Non-pigmented ciliary epithelial cell (primary cell): ENCODE data around the gene HSFX4.
"Not testable (repeated sequence)": the region's sequence is repeated elsewhere in the genome, so short reads cannot be mapped to it uniquely, and the experiment has no call there.

Experiments used
- DNase-seq: peaks from one replicate; pipeline ENCODE4 v3.0.0-alpha.2; 2010; ENCODE audit warnings: low read depth

The HSFX4 gene

DNA sequence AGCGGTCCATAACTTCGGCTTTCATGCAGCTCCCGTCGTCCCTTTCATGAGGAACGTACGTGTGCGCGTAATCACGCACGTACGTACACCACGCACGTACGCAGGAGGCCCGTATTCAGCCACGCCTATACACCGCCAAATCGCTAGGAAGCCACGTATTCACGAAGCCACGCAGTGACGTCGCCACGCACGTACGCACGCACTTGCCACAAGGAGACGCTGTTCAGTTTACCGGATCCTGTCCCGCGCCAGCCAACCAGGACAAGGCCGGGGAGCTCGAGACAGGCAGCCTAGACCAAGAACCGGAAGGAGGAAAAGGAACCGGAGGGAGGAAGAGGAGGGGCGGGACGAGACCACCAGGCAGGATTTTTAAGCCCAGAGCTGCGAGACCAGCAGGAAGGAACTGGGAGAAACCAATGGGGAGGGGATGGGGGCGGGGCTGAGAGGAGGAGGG is 9.1 kb downstream of the HSFX4 start, which contains the start of gene EOLA2:
EOLA2 (minus strand) TSS at position 65 of the 454 bp plus-strand sequence. CDS start 4,617 bp downstream, outside the sequence.
- peak; percentile 93 for DNase-seq

DNA sequence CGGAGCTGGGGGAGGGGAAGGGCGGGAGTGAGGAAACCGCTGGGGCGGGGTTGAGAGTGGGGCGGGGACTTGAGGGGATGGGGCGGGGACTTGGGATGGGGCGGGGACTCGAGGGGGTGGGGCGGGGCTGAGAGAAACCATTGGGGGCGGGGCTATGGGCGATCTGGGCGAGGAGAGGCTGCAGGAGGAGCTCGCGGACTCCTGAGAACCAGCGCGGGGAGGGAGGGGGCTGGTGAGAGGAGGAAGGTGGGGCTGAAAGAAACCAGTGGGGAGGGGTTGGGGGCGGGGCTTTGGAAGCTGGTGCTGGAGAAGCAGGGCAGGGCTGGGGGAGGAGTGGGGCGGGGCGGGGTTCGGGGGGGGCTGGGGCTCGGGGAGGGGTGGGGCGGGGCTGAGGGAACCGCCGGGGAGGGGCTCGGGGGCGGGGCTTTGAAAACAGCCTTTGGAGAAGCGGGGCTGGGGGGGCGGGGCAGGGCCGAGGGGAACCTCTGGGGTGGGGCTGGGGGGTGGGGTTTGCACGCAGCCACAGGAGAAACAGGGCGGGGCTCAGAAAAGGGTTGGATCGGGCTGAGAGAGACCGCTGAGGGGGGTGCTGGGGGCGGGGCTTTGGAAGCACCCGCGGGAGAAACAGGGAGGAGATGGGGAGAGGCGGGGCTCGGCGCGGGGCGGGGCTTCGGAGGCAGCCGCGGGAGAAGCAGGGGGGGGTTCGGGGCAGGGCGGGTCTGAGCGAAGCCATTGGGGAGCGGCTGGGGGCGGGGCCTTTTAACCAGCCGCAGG is 9.7 kb downstream of the HSFX4 start:
- DNase-seq = peak; percentile 64

DNA sequence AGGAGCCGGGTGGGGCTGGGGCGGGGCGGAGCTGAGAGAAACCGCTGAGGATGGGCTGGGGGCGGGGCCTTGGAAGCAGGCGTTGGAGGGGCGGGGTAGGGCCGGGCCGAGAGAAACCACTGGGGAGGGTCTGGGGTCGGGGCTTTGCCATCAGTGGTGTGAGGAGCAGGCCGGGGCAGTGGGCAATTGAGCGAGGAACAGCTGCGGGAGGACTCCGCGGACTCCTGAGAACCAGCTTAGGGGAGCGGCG is 10.2 kb downstream of the HSFX4 start:
- no peak for DNase-seq

DNA sequence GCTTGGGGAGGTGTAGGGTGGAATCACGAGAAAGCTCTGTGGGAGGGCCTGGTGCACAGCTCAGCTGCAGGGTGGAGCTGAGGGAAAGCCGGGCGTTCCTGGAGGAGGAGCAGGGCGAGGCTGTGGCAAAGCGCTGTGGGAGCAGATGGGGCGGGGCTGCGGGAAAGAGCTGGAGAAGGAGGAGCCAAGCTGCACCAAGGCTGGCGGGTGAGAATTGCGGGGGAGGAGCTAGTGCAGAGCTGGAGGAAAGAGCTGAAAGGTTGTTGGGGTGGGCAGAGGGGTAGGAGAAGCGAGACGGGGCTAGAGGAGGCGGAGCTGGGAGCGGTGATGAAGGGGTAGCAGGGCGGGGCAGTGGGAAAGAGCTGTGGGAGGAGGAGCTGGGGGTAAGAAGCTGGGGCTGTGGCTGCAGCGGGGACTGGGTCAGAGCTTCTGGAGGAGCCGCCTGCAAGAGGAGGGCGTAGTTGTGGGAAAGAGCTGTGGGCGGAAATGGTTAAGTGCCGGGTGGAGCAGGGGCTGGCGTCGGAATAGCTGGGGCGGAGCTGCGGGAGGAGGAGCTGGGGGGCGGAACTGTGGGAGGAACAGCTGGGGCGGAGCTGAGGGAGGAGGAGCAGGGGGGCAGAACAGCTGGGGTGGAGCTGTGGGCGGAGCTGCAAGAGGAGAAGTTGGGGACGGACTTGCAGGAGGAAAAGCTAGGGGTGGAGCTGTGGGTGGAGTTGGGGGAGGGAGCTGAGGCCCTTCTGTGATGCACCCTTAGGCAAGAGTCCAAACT is 10.7 kb downstream of the HSFX4 start:
- DNase-seq = peak; percentile 96

DNA sequence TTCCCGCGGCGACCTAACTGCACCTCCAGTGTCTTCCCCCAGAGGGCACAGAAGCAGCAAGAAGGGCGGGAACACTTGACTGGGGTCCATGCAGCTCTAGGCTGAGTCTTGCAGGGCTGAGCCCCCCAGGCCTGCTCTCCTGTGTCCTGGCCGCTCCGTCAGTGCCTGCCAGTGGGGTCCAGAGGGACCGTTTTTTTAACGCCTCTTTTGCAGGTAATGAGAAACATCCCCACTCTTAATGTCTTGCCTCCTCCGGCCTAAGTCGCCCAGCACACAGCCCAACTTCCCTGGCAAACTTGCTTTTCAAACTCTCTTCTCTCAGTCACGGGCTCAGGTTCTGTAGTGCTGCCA is 11.3 kb downstream of the HSFX4 start:
- DNase-seq = not testable (repeated sequence)

GRCh38 chrX:149945087-149945670 is 15.8 kb downstream of the HSFX4 start:
- not testable (repeated sequence) for DNase-seq

GRCh38 chrX:149945820-149946219 is 16.4 kb downstream of the HSFX4 start:
- not testable (repeated sequence) for DNase-seq

- DNase-seq = not testable (repeated sequence)
Observed at GRCh38 chrX:149946932-149947331, 17.6 kb downstream of the HSFX4 start.

DNA sequence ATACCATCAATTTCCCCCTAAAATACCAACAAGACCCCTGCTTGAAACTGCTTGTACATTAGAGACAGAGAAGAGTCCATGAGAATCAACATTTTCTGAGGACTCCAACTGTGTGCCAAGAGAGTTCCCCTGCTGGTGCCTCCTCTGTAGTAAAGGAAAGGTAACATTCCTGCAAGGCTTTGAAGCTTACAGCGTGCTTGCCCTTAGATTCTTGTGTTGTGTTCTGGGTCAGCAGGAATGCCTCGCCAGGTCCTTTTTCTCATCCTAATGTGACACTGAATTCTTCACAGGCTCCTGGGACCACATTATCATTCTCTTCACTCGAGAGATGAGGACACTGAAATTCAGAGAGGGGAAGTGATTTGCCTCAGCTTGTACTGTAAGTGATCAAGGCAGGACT is 18.6 kb downstream of the HSFX4 start:
- no peak for DNase-seq

DNA sequence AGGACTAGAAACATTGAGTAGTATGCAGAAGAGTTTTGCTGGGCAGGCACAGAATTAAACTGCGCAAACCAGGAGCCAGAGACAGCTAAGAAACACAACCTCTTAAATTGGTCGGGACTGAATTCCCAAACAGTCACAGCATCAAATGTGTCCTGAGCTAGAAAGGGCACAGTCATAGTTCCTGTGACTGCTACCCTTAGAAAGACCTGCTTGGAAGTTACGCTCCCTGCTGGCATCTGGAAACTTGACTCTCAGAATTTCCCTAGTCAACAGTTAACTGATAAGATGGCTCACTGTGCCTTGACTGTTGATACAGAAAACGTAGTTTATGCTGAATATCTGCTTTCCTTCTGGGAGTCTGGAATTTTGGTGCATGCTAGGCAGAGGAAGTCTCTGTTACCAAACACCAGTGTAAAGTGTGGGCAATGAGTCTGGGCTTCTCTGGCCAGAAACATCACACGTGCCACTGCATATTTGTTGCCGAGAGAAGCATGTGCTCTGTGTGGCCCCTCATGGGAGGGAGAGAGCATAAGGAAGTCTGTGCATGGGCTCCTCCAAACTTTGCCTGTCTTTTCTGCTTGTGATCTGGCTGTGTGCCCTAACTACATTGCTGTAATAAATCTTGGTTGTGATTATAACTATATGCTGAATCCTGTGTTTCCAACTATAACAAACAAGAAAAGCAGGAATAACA is 20.5 kb downstream of the HSFX4 start:
- no peak for DNase-seq

GRCh38 chrX:149950681-149951080 is 21.3 kb downstream of the HSFX4 start:
- DNase-seq = no peak

GRCh38 chrX:149961572-149961971 is 32.2 kb downstream of the HSFX4 start:
- DNase-seq = no peak

DNA sequence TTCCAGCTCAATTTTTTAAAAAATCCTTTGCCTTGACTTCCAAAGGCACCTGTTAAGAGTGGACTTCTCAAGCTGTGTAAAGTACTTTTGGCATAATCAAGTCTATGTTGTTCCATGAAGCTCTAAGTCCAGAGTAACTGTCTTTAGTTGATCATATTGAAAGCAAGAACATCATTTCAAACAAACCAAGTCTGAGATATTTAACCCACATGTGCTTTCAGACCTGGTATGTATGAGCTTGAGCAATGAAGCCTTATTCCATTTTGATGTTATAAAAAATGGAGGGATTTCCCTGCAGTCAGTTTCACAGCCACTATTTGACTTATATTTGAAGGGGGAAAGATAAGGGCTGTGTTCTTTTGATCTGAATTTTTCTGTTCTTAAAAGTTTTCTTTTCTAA is 32.6 kb downstream of the HSFX4 start:
- DNase-seq = no peak

DNA sequence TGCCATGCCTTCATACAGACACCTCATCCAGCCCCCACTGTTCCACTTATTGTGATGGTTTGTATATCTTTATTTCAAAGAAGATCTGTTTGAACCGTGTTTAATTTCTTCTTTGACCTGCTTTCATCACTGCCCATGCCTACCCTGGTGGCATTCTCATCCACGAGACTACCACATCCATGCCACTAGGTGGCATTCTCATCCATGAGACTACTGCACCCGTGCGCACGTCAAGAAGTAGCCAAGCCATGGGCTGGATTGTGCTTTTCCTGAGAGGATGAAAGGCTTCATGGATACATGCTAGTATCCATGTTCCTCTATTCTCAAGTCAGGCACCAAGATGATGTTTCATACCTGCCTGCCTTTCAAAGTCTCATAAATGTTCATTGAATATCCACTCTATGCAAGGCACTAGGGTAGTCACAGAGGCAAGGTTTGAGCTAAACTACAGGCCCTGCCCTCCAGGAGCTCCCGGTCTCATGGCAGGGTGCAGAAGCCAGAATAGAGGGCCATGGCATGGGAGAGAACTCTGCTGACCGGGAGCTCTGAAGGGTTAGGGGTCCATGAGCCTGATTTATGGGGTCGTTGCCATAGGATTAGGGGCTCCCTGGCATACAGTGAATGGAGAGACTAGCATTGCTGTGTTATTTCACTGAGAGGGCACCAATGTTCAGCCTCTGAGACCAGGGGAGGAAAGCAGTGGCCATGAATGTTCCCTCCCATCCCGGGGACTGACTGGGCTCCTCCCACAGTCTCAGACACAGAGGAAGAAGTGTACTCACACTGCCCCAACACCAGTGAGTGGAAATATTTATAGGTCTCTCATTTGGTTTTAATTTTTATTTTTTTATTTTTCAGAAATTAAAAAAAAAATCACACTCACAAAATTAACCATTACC is 33.7 kb downstream of the HSFX4 start:
- DNase-seq = no peak

DNA sequence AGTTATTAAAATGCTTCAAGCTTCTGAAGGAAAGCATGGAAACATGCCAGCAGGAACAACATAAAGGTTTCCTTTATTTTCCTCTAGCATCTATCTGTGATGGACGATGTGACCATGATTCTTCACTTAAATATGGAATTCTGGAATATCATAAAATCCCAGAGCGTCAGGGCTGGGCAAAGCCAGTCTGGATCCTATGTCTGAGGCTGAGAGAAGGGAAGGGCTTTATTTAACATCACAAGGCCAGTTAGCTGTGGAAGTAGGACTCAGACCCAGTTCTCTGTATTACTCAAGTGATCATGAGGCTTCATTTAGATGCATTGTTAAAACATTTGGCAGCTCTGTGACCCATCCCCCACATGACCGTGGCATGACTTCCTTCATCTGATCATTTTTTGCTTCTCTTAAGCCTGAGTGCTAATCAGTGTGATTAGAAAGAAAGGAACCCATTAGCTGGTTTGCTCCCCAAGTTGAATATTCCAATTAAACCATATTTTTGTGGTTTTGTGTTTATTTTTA is 49.8 kb downstream of the HSFX4 start:
- DNase-seq = no peak
